ENCODE data around the gene KIF26B.

KIF26B gene

DNA sequence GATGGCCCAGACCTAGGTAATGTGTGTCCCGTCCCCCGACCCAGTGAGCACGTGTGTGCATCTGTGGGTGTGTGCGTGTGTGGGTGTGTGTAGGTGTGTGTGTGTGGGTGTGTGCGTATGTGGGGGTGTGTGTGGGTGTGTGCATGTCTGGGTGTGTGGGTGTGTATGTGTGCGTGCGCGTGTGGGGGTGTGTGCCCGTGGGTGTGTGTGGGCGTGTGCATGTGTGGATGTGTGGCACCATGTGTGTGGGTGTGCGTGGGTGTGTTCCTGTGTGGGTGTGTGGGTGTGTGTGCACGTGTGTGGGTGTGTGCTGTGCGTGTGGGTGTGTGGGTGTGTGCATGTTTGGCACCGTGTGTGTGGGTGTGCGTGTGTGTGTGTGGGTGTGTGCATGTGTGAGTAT is 309.5 kb downstream of the KIF26B start:
- no peak for DNase-seq (ENCODE audit: low spot score in 2 of 2)
- Mint-ChIP-seq H3K4me1 (no peaks in the 10 kb centered on the region), H3K9me3 (no peaks in the 10 kb centered on the region), H3K27me3 (peaks cover 14% of the 10 kb centered on the region), H3K27ac (ENCODE audit: low read depth) (no peak overlapping the region), H3K4me3 (no peak overlapping the region), H3K36me3 (ENCODE audit: insufficient read depth) (no peaks in the 10 kb centered on the region)
- no peak for ATAC-seq (replicated peaks; ENCODE audit: extremely low read depth, poor library complexity, severe bottlenecking)

GRCh38 chr1:245465666-245466065 is 310.9 kb downstream of the KIF26B start:
- no peaks in the 10 kb centered on the region for H3K4me1 Mint-ChIP-seq
- H3K36me3 Mint-ChIP-seq (ENCODE audit: insufficient read depth) = no peaks in the 10 kb centered on the region
- no peak overlapping the region for H3K27ac Mint-ChIP-seq (ENCODE audit: low read depth)
- peaks cover 14% of the 10 kb centered on the region for H3K27me3 Mint-ChIP-seq
- no peaks in the 10 kb centered on the region for H3K9me3 Mint-ChIP-seq
- no peak for ATAC-seq (replicated peaks; ENCODE audit: extremely low read depth, poor library complexity, severe bottlenecking)
- H3K4me3 Mint-ChIP-seq = no peak overlapping the region
- no peak for DNase-seq (ENCODE audit: low spot score in 2 of 2)

GRCh38 chr1:245466261-245466660 is 311.5 kb downstream of the KIF26B start:
- ATAC-seq (replicated peaks; ENCODE audit: extremely low read depth, poor library complexity, severe bottlenecking) (no peak), DNase-seq (ENCODE audit: low spot score in 2 of 2) (no peak)
- no peaks in the 10 kb centered on the region for H3K9me3 Mint-ChIP-seq
- H3K27me3 Mint-ChIP-seq = peaks cover 14% of the 10 kb centered on the region
- H3K4me3 Mint-ChIP-seq = no peak overlapping the region
- H3K27ac Mint-ChIP-seq (ENCODE audit: low read depth) = no peak overlapping the region
- H3K4me1 Mint-ChIP-seq = no peaks in the 10 kb centered on the region
- no peaks in the 10 kb centered on the region for H3K36me3 Mint-ChIP-seq (ENCODE audit: insufficient read depth)

GRCh38 chr1:245467804-245468203 is 313.0 kb downstream of the KIF26B start:
- no peak for ATAC-seq (replicated peaks; ENCODE audit: extremely low read depth, poor library complexity, severe bottlenecking)
- Mint-ChIP-seq H3K4me3 (no peak overlapping the region), H3K4me1 (no peaks in the 10 kb centered on the region), H3K27me3 (no peaks in the 10 kb centered on the region), H3K36me3 (ENCODE audit: insufficient read depth) (no peaks in the 10 kb centered on the region), H3K27ac (ENCODE audit: low read depth) (no peak overlapping the region), H3K9me3 (no peaks in the 10 kb centered on the region)
- DNase-seq (ENCODE audit: low spot score in 2 of 2) = no peak

- Mint-ChIP-seq H3K36me3 (ENCODE audit: insufficient read depth) (no peaks in the 10 kb centered on the region), H3K4me3 (no peak overlapping the region), H3K9me3 (no peaks in the 10 kb centered on the region), H3K27me3 (no peaks in the 10 kb centered on the region), H3K27ac (ENCODE audit: low read depth) (no peak overlapping the region), H3K4me1 (no peaks in the 10 kb centered on the region)
- ATAC-seq (replicated peaks; ENCODE audit: extremely low read depth, poor library complexity, severe bottlenecking) = no peak
- DNase-seq (ENCODE audit: low spot score in 2 of 2) = no peak
Measured at GRCh38 chr1:245469006-245469405, 314.2 kb downstream of the KIF26B start.

DNA sequence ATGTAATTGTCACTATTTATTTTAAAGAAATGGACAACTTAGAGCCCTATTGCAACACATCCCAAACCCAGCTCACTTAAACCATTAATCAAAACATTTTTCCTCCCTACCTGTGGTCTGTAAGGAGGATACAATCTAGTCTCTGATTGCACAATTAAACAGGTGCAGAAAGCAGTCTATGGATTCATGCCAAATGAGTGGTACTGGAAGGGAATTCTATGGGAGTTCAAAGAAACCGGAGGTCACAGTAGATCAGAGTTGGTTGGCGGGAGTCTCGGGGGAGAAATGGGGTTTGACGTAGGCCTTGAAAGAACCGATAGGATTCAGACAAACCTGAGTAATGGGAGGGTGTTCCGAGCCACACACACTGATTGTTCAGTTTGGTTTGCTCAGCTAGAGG is 314.9 kb downstream of the KIF26B start:
- Mint-ChIP-seq H3K9me3 (no peaks in the 10 kb centered on the region), H3K27ac (ENCODE audit: low read depth) (no peak overlapping the region), H3K4me3 (no peak overlapping the region), H3K27me3 (peaks cover 1% of the 10 kb centered on the region), H3K4me1 (no peaks in the 10 kb centered on the region), H3K36me3 (ENCODE audit: insufficient read depth) (no peaks in the 10 kb centered on the region)
- ATAC-seq (replicated peaks; ENCODE audit: extremely low read depth, poor library complexity, severe bottlenecking) (no peak), DNase-seq (ENCODE audit: low spot score in 2 of 2) (no peak)

- Mint-ChIP-seq H3K4me3 (no peak overlapping the region), H3K27me3 (peaks cover 6% of the 10 kb centered on the region), H3K4me1 (no peaks in the 10 kb centered on the region), H3K9me3 (no peaks in the 10 kb centered on the region), H3K27ac (ENCODE audit: low read depth) (no peak overlapping the region), H3K36me3 (ENCODE audit: insufficient read depth) (no peaks in the 10 kb centered on the region)
- ATAC-seq (replicated peaks; ENCODE audit: extremely low read depth, poor library complexity, severe bottlenecking) = no peak
- no peak for DNase-seq (ENCODE audit: low spot score in 2 of 2)
Measured at GRCh38 chr1:245475126-245475525, 320.3 kb downstream of the KIF26B start.

GRCh38 chr1:245475961-245476516 is 321.3 kb downstream of the KIF26B start:
- no peak overlapping the region for H3K27ac Mint-ChIP-seq (ENCODE audit: low read depth)
- no peaks in the 10 kb centered on the region for H3K36me3 Mint-ChIP-seq (ENCODE audit: insufficient read depth)
- no peaks in the 10 kb centered on the region for H3K9me3 Mint-ChIP-seq
- DNase-seq (ENCODE audit: low spot score in 2 of 2) = no peak
- no peak overlapping the region for H3K4me3 Mint-ChIP-seq
- H3K27me3 Mint-ChIP-seq = peaks cover 6% of the 10 kb centered on the region
- no peak for ATAC-seq (replicated peaks; ENCODE audit: extremely low read depth, poor library complexity, severe bottlenecking)
- no peaks in the 10 kb centered on the region for H3K4me1 Mint-ChIP-seq

DNA sequence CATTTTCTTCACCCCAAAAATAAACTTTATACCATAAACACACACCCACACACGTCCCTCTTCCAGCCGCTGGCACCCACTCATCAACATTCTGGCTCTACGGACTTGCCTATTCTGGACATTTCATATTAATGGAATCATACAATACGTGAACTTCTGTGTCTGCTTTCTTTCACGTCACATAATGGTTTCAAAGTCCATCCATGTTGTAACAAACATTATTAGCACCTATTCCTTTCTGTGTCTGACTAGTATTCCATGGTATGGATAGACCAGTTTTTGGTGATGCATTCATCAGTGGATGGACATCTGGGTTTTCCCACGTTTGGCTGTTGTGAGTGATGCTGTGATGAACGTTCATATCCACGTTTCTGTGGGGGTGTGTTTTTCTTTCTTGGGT is 323.2 kb downstream of the KIF26B start:
- H3K36me3 Mint-ChIP-seq (ENCODE audit: insufficient read depth) = no peaks in the 10 kb centered on the region
- no peak overlapping the region for H3K27ac Mint-ChIP-seq (ENCODE audit: low read depth)
- no peaks in the 10 kb centered on the region for H3K9me3 Mint-ChIP-seq
- H3K4me1 Mint-ChIP-seq = no peaks in the 10 kb centered on the region
- ATAC-seq (replicated peaks; ENCODE audit: extremely low read depth, poor library complexity, severe bottlenecking) (no peak), DNase-seq (ENCODE audit: low spot score in 2 of 2) (no peak)
- H3K27me3 Mint-ChIP-seq = peaks cover 6% of the 10 kb centered on the region
- no peak overlapping the region for H3K4me3 Mint-ChIP-seq

DNA sequence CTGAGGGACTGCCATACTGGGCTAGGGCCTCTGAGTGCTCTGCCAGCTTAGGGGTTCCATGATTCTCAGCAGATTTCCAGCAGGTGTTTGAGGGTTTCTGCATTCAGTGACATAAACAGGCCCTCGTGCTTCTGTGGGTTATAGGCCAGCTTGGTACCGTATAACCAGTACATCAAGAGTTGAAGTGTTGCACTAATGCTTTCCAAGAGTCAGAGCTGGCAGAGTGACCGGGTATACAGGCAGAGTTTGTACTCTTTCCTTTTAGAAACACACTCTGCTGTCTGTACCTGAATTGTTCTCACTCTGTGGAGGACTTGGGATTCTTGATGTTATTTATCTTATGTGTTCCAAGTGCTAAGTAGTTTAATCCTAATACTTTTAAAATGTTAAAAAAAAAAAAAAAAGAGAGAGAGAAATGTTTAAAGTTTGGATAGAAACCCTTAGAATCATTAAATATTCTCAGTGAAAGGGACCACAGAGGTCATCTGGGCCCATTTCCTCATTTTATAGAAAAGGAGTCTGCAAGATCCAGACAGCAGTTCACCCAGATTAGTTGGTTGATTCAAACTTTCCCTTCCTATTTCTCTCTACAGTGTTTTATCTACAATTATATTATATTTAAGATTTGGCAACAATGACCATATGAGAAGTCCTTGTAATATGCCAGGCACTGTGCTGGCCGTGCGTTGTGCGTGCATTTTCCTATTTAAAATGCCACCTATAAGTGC is 325.8 kb downstream of the KIF26B start:
- DNase-seq (ENCODE audit: low spot score in 2 of 2) = no peak
- no peaks in the 10 kb centered on the region for H3K4me1 Mint-ChIP-seq
- no peak for ATAC-seq (replicated peaks; ENCODE audit: extremely low read depth, poor library complexity, severe bottlenecking)
- no peak overlapping the region for H3K4me3 Mint-ChIP-seq
- no peaks in the 10 kb centered on the region for H3K27me3 Mint-ChIP-seq
- H3K27ac Mint-ChIP-seq (ENCODE audit: low read depth) = no peak overlapping the region
- no peaks in the 10 kb centered on the region for H3K9me3 Mint-ChIP-seq
- no peaks in the 10 kb centered on the region for H3K36me3 Mint-ChIP-seq (ENCODE audit: insufficient read depth)

- Mint-ChIP-seq H3K36me3 (ENCODE audit: insufficient read depth) (no peaks in the 10 kb centered on the region), H3K4me3 (no peak overlapping the region), H3K9me3 (no peaks in the 10 kb centered on the region), H3K4me1 (no peaks in the 10 kb centered on the region), H3K27ac (ENCODE audit: low read depth) (no peak overlapping the region), H3K27me3 (no peaks in the 10 kb centered on the region)
- ATAC-seq (replicated peaks; ENCODE audit: extremely low read depth, poor library complexity, severe bottlenecking) = no peak
- no peak for DNase-seq (ENCODE audit: low spot score in 2 of 2)
Measured at GRCh38 chr1:245481261-245481660, 326.5 kb downstream of the KIF26B start.

DNA sequence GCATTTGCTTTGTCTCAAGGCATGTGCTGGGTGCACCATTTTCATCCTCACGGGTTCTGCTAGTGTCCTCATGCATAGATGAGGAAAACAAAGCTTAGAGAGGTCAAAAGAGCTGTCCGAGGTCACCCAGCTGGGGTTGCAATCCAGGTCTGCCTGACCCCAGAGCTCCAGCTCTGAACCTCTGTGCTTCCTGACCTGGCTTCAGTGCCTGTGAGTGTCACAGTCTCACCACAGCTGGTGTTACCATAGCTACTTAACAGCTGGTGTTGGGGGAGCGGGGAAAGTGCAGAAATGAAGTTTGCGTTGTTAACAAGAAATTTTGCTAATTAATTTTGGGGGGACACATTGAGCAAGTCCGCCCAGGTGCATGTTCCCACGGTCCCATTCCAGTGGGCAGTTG is 328.5 kb downstream of the KIF26B start:
- DNase-seq (ENCODE audit: low spot score in 2 of 2) (no peak), ATAC-seq (replicated peaks; ENCODE audit: extremely low read depth, poor library complexity, severe bottlenecking) (no peak)
- Mint-ChIP-seq H3K36me3 (ENCODE audit: insufficient read depth) (no peaks in the 10 kb centered on the region), H3K27ac (ENCODE audit: low read depth) (no peak overlapping the region), H3K27me3 (no peaks in the 10 kb centered on the region), H3K4me3 (no peak overlapping the region), H3K9me3 (no peaks in the 10 kb centered on the region), H3K4me1 (no peaks in the 10 kb centered on the region)

GRCh38 chr1:245484176-245484575 is 329.4 kb downstream of the KIF26B start:
- H3K36me3 Mint-ChIP-seq (ENCODE audit: insufficient read depth) = no peaks in the 10 kb centered on the region
- no peaks in the 10 kb centered on the region for H3K9me3 Mint-ChIP-seq
- no peak overlapping the region for H3K27ac Mint-ChIP-seq (ENCODE audit: low read depth)
- DNase-seq (ENCODE audit: low spot score in 2 of 2) = no peak
- H3K4me1 Mint-ChIP-seq = no peaks in the 10 kb centered on the region
- no peak for ATAC-seq (replicated peaks; ENCODE audit: extremely low read depth, poor library complexity, severe bottlenecking)
- H3K4me3 Mint-ChIP-seq = no peak overlapping the region
- H3K27me3 Mint-ChIP-seq = no peaks in the 10 kb centered on the region
